HG02938 (cell line): ENCODE data around the gene ADAT1.
"Not testable (repeated sequence)": the region's sequence is repeated elsewhere in the genome, so short reads cannot be mapped to it uniquely, and the experiment has no call there.

Source experiments
- ATAC-seq: cut with Tn5 transposase; IDR thresholded peaks from one replicate; pipeline ENCODE4 v1.9.1; 2021; ENCODE audit warnings: mild to moderate bottlenecking, moderate library complexity; ENCODE audit not compliant: unreplicated experiment

Gene ADAT1

GRCh38 chr16:75620326-75621169 lies 2.5 kb downstream of the ADAT1 start:
- no peak for ATAC-seq

- ATAC-seq, result no peak
Measured at GRCh38 chr16:75618780-75619179, 4.3 kb downstream of the ADAT1 start.

- no peak for ATAC-seq
Measured at GRCh38 chr16:75617121-75617520, 6.0 kb downstream of the ADAT1 start.

GRCh38 chr16:75616521-75617010 lies 6.5 kb downstream of the ADAT1 start:
- ATAC-seq, result no peak

GRCh38 chr16:75615619-75616018 lies 7.5 kb downstream of the ADAT1 start:
- ATAC-seq, result no peak

GRCh38 chr16:75614066-75614897 lies 8.8 kb downstream of the ADAT1 start:
- ATAC-seq, result no peak

GRCh38 chr16:75606507-75606906 lies 16.6 kb downstream of the ADAT1 start:
- no peak for ATAC-seq

GRCh38 chr16:75603241-75603640 lies 19.8 kb downstream of the ADAT1 start:
- no peak for ATAC-seq

- no peak for ATAC-seq
Measured at GRCh38 chr16:75599452-75600277, 23.4 kb downstream of the ADAT1 start.

GRCh38 chr16:75593825-75594820 lies 29.0 kb downstream of the ADAT1 start:
- ATAC-seq, result no peak

GRCh38 chr16:75593308-75593707 lies 29.8 kb downstream of the ADAT1 start:
- ATAC-seq, result no peak

- ATAC-seq, result not testable (repeated sequence)
Measured at GRCh38 chr16:75591927-75592326, 31.2 kb downstream of the ADAT1 start.

GRCh38 chr16:75590920-75591843 lies 31.9 kb downstream of the ADAT1 start:
- no peak for ATAC-seq

- no peak for ATAC-seq
Measured at GRCh38 chr16:75589306-75589705, 33.8 kb downstream of the ADAT1 start.

- no peak for ATAC-seq
Measured at GRCh38 chr16:75588716-75589115, 34.4 kb downstream of the ADAT1 start.

- ATAC-seq, result no peak
Measured at GRCh38 chr16:75584108-75584507, 39.0 kb downstream of the ADAT1 start.

GRCh38 chr16:75579281-75579834 lies 43.7 kb downstream of the ADAT1 start:
- no peak for ATAC-seq

GRCh38 chr16:75578725-75579124 lies 44.4 kb downstream of the ADAT1 start:
- ATAC-seq, result no peak
